ENCODE measurements around the gene RUNX1.

DNA sequence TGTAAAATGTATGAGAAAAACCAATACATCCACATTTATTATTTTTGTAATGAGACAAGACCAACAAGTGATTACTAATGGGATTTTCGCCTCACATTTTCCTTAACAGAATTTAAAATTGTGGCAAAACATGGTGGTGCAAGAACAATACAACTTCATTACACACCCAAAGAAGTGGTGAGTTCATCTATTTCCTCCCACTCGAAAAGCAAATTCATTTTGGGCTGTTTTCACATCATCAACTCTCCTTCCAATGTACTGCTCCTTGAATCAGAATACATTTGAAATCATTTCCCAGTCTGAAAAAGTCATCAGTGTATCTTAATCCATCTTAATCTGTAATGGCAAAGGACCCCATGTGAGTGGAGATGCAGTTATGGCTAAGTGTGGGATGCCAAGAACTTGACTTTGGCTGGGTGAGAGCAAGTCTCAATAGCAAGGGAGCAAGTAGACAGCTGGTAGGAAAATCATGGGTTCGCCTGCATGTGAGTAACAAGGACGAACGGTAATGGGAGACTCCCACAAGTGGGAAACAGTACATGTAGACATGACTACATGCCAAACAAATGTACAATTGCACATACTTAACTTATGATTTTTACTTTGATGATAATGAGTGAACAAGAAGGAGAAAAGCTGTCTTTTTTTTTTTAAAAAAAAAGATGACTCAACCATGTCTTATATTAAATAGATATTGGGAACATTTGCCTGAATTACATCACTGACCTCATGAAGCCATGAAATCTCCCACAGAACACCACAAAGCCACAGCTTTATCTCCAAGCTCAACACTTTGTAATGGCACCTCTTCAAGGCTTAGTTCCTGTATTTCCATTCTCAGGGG lies 46.0 kb downstream of the RUNX1 start:
- TF ChIP-seq POLR2A (IDR thresholded peaks at IDR 0.05): no peak
- TF ChIP-seq CTCF (IDR thresholded peaks at IDR 0.05): no peak

Measured in vagina (tissue), 2 donors.